Central memory CD8-positive, alpha-beta T cell (primary cell): ENCODE results near the gene SZRD1.

Experiments used
- ATAC-seq: fragments of 150-1000 bp; cut with Tn5 transposase; replicated peaks from 2 replicates; pipeline ENCODE4 v1.10.0; 2022; ENCODE audit warnings: mild to moderate bottlenecking, moderate FRiP score, moderate number of reproducible peaks; ENCODE audit not compliant: poor library complexity, severe bottlenecking; ENCODE audit errors: extremely low read depth
- DNase-seq, 2 donors: peaks; one replicate each; pipeline ENCODE4 v3.0.0; 2021; ENCODE audit warnings: low spot score in 2 of 2
- H3K27ac Mint-ChIP-seq: one replicate; pipeline ENCODE4 v1.8.0; 2022; ENCODE audit warnings: low read depth, mild to moderate bottlenecking, moderate library complexity, mixed read lengths
- H3K27me3 Mint-ChIP-seq: one replicate; pipeline ENCODE4 v1.8.0; 2022; ENCODE audit warnings: mixed read lengths
- H3K36me3 Mint-ChIP-seq: one replicate; pipeline ENCODE4 v1.8.0; 2022; ENCODE audit warnings: mild to moderate bottlenecking, moderate library complexity, mixed read lengths; ENCODE audit not compliant: insufficient read depth
- H3K4me1 Mint-ChIP-seq: one replicate; pipeline ENCODE4 v1.8.0; 2022; ENCODE audit warnings: mixed read lengths
- H3K4me3 Mint-ChIP-seq: one replicate; pipeline ENCODE4 v1.8.0; 2022; ENCODE audit warnings: mild to moderate bottlenecking, moderate library complexity, mixed read lengths
- H3K9me3 Mint-ChIP-seq: one replicate; pipeline ENCODE4 v1.8.0; 2022; ENCODE audit warnings: mixed read lengths

The SZRD1 gene

DNA sequence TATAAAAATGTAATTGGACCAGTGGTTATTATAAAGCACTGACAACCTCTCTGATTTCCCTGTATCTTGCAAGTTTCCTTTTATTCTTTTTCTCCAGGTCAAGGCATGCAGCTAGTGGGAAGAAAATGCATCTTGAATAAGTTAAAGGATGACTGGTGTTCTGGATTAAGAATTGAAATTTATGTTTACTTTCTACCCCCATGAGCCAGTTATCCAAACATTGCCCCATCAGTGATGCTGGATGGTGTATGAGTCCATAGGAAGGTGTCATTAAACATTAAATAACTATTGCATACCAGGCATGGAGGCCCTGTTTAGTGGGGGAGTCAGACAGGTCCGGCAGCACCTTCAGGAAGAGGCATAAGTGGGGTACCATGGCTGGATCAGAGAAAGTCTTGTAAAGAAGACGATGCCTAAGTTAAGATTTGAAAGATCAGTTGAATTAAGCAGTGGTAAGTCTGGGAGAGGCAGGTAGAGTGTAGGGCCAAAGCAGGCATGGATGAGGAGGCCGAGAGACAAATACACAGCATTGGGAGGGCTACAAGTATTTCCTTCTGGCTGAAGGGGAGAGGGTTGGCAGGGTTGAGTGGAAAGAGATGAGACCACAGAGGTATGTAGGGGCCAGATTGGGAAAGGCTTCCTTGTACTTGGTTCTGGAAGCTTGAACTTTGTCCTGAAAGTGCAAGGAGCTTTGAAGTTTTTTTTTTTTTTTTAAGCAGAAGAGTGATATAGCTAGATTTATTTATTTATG is 5.7 kb downstream of the SZRD1 start:
- Mint-ChIP-seq H3K4me3 (no peak overlapping the region), H3K27ac (peak overlapping the region; percentile 73), H3K4me1 (peaks cover 68% of the 10 kb centered on the region), H3K9me3 (no peaks in the 10 kb centered on the region), H3K27me3 (no peaks in the 10 kb centered on the region), H3K36me3 (peaks cover 18% of the 10 kb centered on the region)
- no peak for ATAC-seq
- no peak for DNase-seq

GRCh38 chr1:16374266-16374665 is 7.2 kb downstream of the SZRD1 start:
- H3K27me3 Mint-ChIP-seq = no peaks in the 10 kb centered on the region
- H3K9me3 Mint-ChIP-seq = no peaks in the 10 kb centered on the region
- H3K27ac Mint-ChIP-seq = peak overlapping the region; percentile 41
- no peak for ATAC-seq
- H3K4me1 Mint-ChIP-seq = peaks cover 68% of the 10 kb centered on the region
- H3K36me3 Mint-ChIP-seq = peaks cover 15% of the 10 kb centered on the region
- peak overlapping the region; percentile 26 for H3K4me3 Mint-ChIP-seq
- no peak for DNase-seq

DNA sequence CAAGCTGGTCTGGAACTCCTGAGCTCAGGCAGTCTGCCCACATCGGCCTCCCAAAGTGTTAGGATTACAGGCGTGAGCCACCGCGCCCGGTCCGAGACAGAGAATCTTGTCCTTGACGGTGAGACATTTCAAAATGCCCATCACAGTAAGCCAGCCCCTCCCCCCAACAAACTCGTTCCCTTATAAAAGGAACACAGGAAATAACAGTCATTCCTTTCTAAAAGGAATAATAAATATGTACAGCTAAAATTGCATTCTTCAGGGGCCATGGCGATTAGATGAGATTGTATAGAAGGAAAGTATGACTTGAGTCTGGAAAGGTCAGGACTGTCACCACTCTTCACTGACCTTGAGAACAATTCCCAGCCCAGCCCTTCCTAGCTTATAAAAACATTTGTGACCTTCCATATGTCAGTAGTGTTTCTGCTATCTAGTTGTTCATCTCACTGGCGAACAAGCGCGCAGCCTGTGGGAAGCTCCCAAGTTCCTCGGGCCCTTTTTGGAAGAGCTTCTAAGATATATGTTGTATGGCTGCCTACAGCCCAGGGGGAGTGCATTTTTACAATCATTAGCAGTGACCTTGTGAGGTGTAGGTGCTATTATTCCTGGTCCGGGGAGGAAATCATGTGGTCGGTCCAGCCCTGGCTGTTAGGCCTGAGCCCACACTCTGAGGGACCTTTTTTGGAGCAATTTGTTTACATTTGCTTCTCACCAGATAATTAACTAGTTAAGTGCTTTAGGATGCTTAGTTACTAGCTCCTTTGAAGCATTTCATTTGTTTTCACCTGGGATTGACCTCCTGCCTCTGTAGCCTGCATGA is 8.7 kb downstream of the SZRD1 start:
- no peak for DNase-seq
- Mint-ChIP-seq H3K9me3 (no peaks in the 10 kb centered on the region), H3K4me3 (no peak overlapping the region), H3K27ac (peak overlapping the region; percentile 29), H3K27me3 (no peaks in the 10 kb centered on the region), H3K36me3 (peaks cover 17% of the 10 kb centered on the region), H3K4me1 (peaks cover 69% of the 10 kb centered on the region)
- no peak for ATAC-seq

DNA sequence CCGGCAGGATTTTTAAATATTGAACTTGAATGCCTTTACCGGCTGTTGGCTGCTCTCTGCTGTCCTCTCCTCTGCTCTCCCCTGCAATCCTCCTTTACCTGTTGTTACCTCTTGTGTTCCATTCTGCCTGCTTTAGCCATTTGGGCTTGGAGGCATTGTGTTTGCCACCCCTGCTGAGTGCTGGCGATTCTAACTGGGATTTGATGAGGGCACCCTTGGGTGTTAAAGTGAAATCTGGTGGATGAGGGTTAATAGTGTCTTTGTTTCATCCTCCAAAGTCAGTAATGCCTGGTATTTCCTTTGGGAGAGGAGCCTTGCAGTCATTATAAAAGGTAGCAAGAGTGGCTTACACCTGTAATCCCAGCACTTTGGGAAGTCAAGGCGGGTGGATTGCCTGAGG is 9.9 kb downstream of the SZRD1 start:
- no peaks in the 10 kb centered on the region for H3K9me3 Mint-ChIP-seq
- no peak for DNase-seq
- H3K36me3 Mint-ChIP-seq = peaks cover 17% of the 10 kb centered on the region
- H3K4me1 Mint-ChIP-seq = peaks cover 66% of the 10 kb centered on the region
- H3K27ac Mint-ChIP-seq = no peak overlapping the region
- H3K27me3 Mint-ChIP-seq = no peaks in the 10 kb centered on the region
- no peak for ATAC-seq
- H3K4me3 Mint-ChIP-seq = peak overlapping the region; percentile 36

DNA sequence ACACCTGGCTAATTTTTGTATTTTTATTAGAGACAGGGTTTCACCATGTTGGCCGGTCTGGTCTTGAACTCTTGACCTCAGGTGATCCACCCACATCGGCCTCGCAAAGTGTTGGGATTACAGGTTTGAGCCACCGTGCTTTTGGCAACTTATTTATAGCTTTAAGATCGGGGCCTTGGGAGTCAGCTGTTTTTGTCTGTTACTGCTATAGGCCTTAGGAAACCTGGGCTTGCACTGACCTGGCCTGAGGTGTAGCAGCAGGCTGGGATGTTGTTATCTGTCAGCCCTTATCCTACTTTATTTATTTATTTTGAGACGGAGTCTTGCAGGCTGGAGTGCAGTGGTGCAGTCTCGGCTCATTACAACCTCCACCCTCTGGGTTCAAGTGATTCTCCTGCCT is 11.4 kb downstream of the SZRD1 start:
- no peak overlapping the region for H3K4me3 Mint-ChIP-seq
- DNase-seq (no peak), ATAC-seq (no peak)
- H3K9me3 Mint-ChIP-seq = no peaks in the 10 kb centered on the region
- H3K27ac Mint-ChIP-seq = no peak overlapping the region
- H3K36me3 Mint-ChIP-seq = peaks cover 12% of the 10 kb centered on the region
- H3K4me1 Mint-ChIP-seq = peaks cover 63% of the 10 kb centered on the region
- no peaks in the 10 kb centered on the region for H3K27me3 Mint-ChIP-seq

DNA sequence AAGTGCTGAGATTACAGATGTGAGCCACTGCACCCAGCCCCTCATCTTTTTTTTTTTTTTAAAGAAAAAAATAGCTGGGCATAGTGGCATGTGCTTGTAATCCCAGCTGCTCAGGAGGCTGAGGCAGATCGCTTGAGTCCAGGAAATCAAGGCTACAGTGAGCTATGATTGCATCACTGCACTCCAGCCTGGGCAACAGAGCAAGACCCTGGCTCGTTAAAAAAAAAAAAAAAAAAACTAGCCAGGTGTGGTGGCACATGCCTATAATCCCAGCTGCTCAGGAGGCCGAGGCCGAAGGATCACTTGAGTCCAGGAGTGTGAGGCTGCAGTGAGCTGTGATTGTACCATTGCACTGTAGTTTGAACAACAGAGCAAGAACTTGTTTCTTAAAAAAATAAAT is 13.8 kb downstream of the SZRD1 start:
- Mint-ChIP-seq H3K9me3 (no peaks in the 10 kb centered on the region), H3K27ac (no peak overlapping the region), H3K27me3 (no peaks in the 10 kb centered on the region), H3K4me3 (no peak overlapping the region), H3K36me3 (peaks cover 9% of the 10 kb centered on the region), H3K4me1 (peaks cover 68% of the 10 kb centered on the region)
- DNase-seq = no peak
- no peak for ATAC-seq

GRCh38 chr1:16383888-16384287 is 16.8 kb downstream of the SZRD1 start:
- Mint-ChIP-seq H3K27ac (peak overlapping the region; percentile 72), H3K9me3 (no peaks in the 10 kb centered on the region), H3K27me3 (no peaks in the 10 kb centered on the region), H3K4me1 (peaks cover 60% of the 10 kb centered on the region), H3K36me3 (peaks cover 11% of the 10 kb centered on the region), H3K4me3 (peak overlapping the region; percentile 20)
- no peak for ATAC-seq
- DNase-seq = no peak

GRCh38 chr1:16385659-16386453 is 18.8 kb downstream of the SZRD1 start:
- H3K27ac Mint-ChIP-seq = peak overlapping the region; percentile 72
- H3K9me3 Mint-ChIP-seq = no peaks in the 10 kb centered on the region
- peaks cover 65% of the 10 kb centered on the region for H3K4me1 Mint-ChIP-seq
- H3K36me3 Mint-ChIP-seq = peaks cover 10% of the 10 kb centered on the region
- H3K27me3 Mint-ChIP-seq = no peaks in the 10 kb centered on the region
- H3K4me3 Mint-ChIP-seq = peak overlapping the region; percentile 76
- no peak for ATAC-seq
- DNase-seq = no peak

DNA sequence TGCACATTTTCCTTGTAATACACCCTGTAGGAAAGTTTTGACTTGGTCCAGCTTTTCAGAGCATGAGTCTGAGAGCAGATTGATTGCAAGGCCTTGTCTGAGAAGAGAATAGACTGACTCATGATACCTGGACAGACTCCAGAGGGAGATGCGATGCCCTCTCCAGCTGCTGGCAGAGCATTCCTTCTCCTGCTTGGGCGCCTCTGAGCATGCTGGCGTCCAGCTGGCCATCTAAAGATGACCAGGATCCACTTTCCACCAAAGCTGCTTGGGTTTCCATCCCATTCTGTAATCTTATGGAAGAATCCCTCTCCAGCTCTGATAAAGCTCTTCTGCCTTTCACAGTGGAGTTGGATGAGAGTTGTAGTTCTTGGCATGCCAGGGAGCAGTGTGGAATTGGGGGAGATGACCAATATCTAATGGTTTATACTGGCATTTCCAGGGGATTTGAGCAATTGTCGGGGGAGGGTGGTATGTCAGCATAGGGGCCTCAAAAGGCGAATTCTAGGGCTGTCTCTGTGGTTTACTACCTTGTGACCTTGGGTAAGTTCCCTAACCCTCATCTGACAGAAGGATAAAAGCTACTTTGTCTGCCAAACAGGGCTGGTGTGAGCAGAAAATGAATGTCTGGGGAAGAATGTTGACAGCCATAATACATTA is 19.5 kb downstream of the SZRD1 start:
- H3K27me3 Mint-ChIP-seq = no peaks in the 10 kb centered on the region
- H3K4me3 Mint-ChIP-seq = peak overlapping the region; percentile 76
- peaks cover 10% of the 10 kb centered on the region for H3K36me3 Mint-ChIP-seq
- H3K4me1 Mint-ChIP-seq = peaks cover 71% of the 10 kb centered on the region
- peak overlapping the region; percentile 77 for H3K27ac Mint-ChIP-seq
- ATAC-seq (peak; percentile 69), DNase-seq (no peak)
- no peaks in the 10 kb centered on the region for H3K9me3 Mint-ChIP-seq

DNA sequence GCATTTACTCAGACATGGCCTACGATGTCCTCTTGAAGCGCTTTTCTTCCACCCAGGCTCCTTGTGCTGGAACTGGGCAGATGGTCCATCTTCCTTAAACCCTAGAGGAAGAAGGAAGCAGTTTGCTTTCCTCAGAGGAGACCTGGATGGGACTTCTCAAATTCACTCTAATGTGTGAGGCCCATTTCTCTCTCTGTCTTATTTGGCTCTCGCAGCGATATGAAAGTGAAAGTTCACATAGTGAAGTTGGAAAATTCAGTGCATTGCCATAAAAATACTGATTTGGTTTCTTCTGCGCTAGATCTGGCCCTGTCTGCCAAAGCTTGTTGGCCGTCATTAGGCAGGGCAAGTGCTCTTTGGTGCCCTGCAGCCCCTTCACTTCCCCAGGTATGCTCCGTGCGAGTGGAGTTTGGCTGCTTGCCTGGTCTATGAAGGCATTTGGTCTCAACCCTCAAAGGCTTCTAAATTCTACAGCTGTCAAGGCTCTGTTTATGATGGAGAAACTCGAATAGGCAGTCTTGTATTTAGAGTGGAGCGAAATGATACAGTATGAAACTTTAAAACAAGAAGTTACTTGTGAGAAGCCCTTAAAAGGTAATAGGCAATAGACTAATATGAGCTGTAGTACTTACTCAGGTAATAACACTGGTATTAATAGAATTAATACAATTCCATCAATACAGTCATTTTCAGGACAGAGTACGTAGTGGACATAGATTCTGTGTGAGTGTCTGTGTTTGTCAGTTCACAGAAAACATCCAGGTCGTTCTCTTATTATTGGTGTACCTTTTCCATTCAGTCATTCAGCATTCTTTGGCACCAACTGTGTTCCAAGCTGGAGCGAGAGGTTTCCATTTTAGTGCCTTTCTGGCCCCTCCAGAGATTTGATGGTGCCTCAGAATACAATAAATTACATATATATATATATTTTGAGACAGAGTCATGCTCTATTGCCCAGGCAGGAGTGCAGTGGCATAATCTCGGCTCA is 20.5 kb downstream of the SZRD1 start:
- no peaks in the 10 kb centered on the region for H3K9me3 Mint-ChIP-seq
- peak overlapping the region; percentile 76 for H3K4me3 Mint-ChIP-seq
- DNase-seq = no peak
- peak overlapping the region; percentile 77 for H3K27ac Mint-ChIP-seq
- H3K4me1 Mint-ChIP-seq = peaks cover 74% of the 10 kb centered on the region
- peak; percentile 53 for ATAC-seq
- no peaks in the 10 kb centered on the region for H3K27me3 Mint-ChIP-seq
- H3K36me3 Mint-ChIP-seq = peaks cover 12% of the 10 kb centered on the region

GRCh38 chr1:16391411-16391810 is 24.4 kb downstream of the SZRD1 start:
- ATAC-seq = no peak
- Mint-ChIP-seq H3K27ac (peak overlapping the region; percentile 72), H3K36me3 (peaks cover 34% of the 10 kb centered on the region), H3K27me3 (no peaks in the 10 kb centered on the region), H3K4me3 (no peak overlapping the region), H3K9me3 (no peaks in the 10 kb centered on the region), H3K4me1 (peaks cover 47% of the 10 kb centered on the region)
- DNase-seq = no peak
